GM21619 (cell line): ENCODE measurements around the gene WDR43.

Experiments used
- ATAC-seq: cut with Tn5 transposase; IDR thresholded peaks from one replicate; pipeline ENCODE4 v1.9.1; 2021; ENCODE audit not compliant: unreplicated experiment

Gene WDR43

GRCh38 chr2:28909655-28910353, 15.3 kb downstream of the WDR43 start:
- ATAC-seq, result no peak

- no peak for ATAC-seq
Measured at GRCh38 chr2:28915939-28916338, 21.5 kb downstream of the WDR43 start.

GRCh38 chr2:28926847-28927246, 32.4 kb downstream of the WDR43 start:
- no peak for ATAC-seq

GRCh38 chr2:28927469-28927868, 33.0 kb downstream of the WDR43 start:
- ATAC-seq, result no peak

GRCh38 chr2:28927878-28928277, 33.4 kb downstream of the WDR43 start:
- no peak for ATAC-seq

- no peak for ATAC-seq
Measured at GRCh38 chr2:28929581-28929980, 35.1 kb downstream of the WDR43 start.

- no peak for ATAC-seq
Measured at GRCh38 chr2:28930205-28930604, 35.7 kb downstream of the WDR43 start.

- ATAC-seq, result no peak
Measured at GRCh38 chr2:28934769-28935168, 40.3 kb downstream of the WDR43 start.

GRCh38 chr2:28941008-28941407, 46.5 kb downstream of the WDR43 start:
- ATAC-seq, result no peak

- no peak for ATAC-seq
Measured at GRCh38 chr2:28944535-28945248, 50.2 kb downstream of the WDR43 start.

GRCh38 chr2:28948160-28948559, 53.7 kb downstream of the WDR43 start:
- no peak for ATAC-seq

- no peak for ATAC-seq
Measured at GRCh38 chr2:28949190-28949589, 54.7 kb downstream of the WDR43 start.

GRCh38 chr2:28949617-28950305, 55.3 kb downstream of the WDR43 start:
- no peak for ATAC-seq

- no peak for ATAC-seq
Measured at GRCh38 chr2:28950941-28951630, 56.6 kb downstream of the WDR43 start.

GRCh38 chr2:28951910-28952835, 57.7 kb downstream of the WDR43 start:
- ATAC-seq, result no peak

GRCh38 chr2:28952836-28953211, 58.4 kb downstream of the WDR43 start:
- no peak for ATAC-seq

- ATAC-seq, result no peak
Measured at GRCh38 chr2:28955467-28955866, 61.0 kb downstream of the WDR43 start.

- no peak for ATAC-seq
Measured at GRCh38 chr2:28956415-28956826, 62.0 kb downstream of the WDR43 start.

- ATAC-seq, result no peak
Measured at GRCh38 chr2:28956890-28957289, 62.4 kb downstream of the WDR43 start.

GRCh38 chr2:28958689-28959088, 64.2 kb downstream of the WDR43 start:
- no peak for ATAC-seq
